Measurements from ENCODE around the gene MKKS.

The MKKS gene

GRCh38 chr20:10436053-10436699 lies 2.2 kb upstream of the MKKS start:
- peaks cover 2% of the 10 kb centered on the region; the same call in 1 of the 2 replicates for H4K20me1 ChIP-seq (ENCODE audit: insufficient read depth, low read length)
- H3K9ac ChIP-seq (ENCODE audit: low read depth, low read length), result peak overlapping the region; percentile 94
- peak overlapping the region; percentile 96 for H3K27ac ChIP-seq (ENCODE audit: low read length)
- no peak for TF ChIP-seq CTCF (IDR thresholded peaks at IDR 0.05; ENCODE audit: borderline replicate concordance, extremely low read depth, low read length, poor library complexity, severe bottlenecking)
- no peak for TF ChIP-seq EZH2 (IDR thresholded peaks at IDR 0.05; ENCODE audit: borderline replicate concordance, low read depth, low read length, severe bottlenecking)
- peaks cover 51% of the 10 kb centered on the region for H3K4me1 ChIP-seq (ENCODE audit: insufficient read depth, low read length)
- peak overlapping the region; percentile 32 to 87; a peak in 3 of 4 replicates for H3K4me3 ChIP-seq (ENCODE audit: low read depth in 1 of 2, low read length in 2 of 2)
- ATAC-seq (ENCODE audit: insufficient read depth, low read depth) (no peak), DNase-seq (no peak)
- H2AFZ ChIP-seq (ENCODE audit: low read depth, low read length), result no peak overlapping the region
- no peaks in the 10 kb centered on the region for H3K9me3 ChIP-seq (ENCODE audit: insufficient read depth, low read length, severe bottlenecking)
- H3K79me2 ChIP-seq (ENCODE audit: insufficient read depth, low read length), result peaks cover 79% of the 10 kb centered on the region
- H3K36me3 ChIP-seq (ENCODE audit: insufficient read depth, low read length), result peaks cover 7% of the 10 kb centered on the region
- peak overlapping the region; percentile 69 for H3K4me2 ChIP-seq (ENCODE audit: insufficient read depth, low read length)
- H3K27me3 ChIP-seq (ENCODE audit: insufficient read depth, low read length, poor library complexity), result no peaks in the 10 kb centered on the region

GRCh38 chr20:10434832-10435812 lies 1.1 kb upstream of the MKKS start, which contains the start of gene SLX4IP:
Gene SLX4IP, plus strand, starts transcription at chr20:10435305. Its CDS starts 22,900 bp downstream, at chr20:10458205.
- H4K20me1 ChIP-seq (ENCODE audit: insufficient read depth, low read length), result no peaks in the 10 kb centered on the region; the same call in none of the 2 replicates
- H3K4me1 ChIP-seq (ENCODE audit: insufficient read depth, low read length), result peaks cover 58% of the 10 kb centered on the region
- peaks cover 88% of the 10 kb centered on the region for H3K79me2 ChIP-seq (ENCODE audit: insufficient read depth, low read length)
- peak within 1 kb of the TSS; percentile 77 for H3K4me2 ChIP-seq (ENCODE audit: insufficient read depth, low read length)
- peak within 1 kb of the TSS; percentile 70 to 87 for H3K4me3 ChIP-seq (ENCODE audit: low read depth in 1 of 2, low read length in 2 of 2)
- peak; percentile 75 for ATAC-seq (ENCODE audit: insufficient read depth, low read depth)
- H3K9me3 ChIP-seq (ENCODE audit: insufficient read depth, low read length, severe bottlenecking), result no peaks in the 10 kb centered on the region
- peak within 1 kb of the TSS; percentile 96 for H3K27ac ChIP-seq (ENCODE audit: low read length)
- H2AFZ ChIP-seq (ENCODE audit: low read depth, low read length), result peak within 1 kb of the TSS; percentile 98
- H3K36me3 ChIP-seq (ENCODE audit: insufficient read depth, low read length), result peaks cover 7% of the 10 kb centered on the region
- peak within 1 kb of the TSS; percentile 94 for H3K9ac ChIP-seq (ENCODE audit: low read depth, low read length)
- H3K27me3 ChIP-seq (ENCODE audit: insufficient read depth, low read length, poor library complexity), result no peaks in the 10 kb centered on the region
- DNase-seq, result peak; percentile 96
- no peak for TF ChIP-seq EZH2 (IDR thresholded peaks at IDR 0.05; ENCODE audit: borderline replicate concordance, low read depth, low read length, severe bottlenecking)
- TF ChIP-seq CTCF (IDR thresholded peaks at IDR 0.05; ENCODE audit: borderline replicate concordance, extremely low read depth, low read length, poor library complexity, severe bottlenecking), result no peak

GRCh38 chr20:10434467-10434831 lies 427 bp upstream of the MKKS start:
- peaks cover 88% of the 10 kb centered on the region for H3K79me2 ChIP-seq (ENCODE audit: insufficient read depth, low read length)
- H2AFZ ChIP-seq (ENCODE audit: low read depth, low read length), result peak overlapping the region; percentile 98
- TF ChIP-seq CTCF (IDR thresholded peaks at IDR 0.05; ENCODE audit: borderline replicate concordance, extremely low read depth, low read length, poor library complexity, severe bottlenecking), result no peak
- TF ChIP-seq EZH2 (IDR thresholded peaks at IDR 0.05; ENCODE audit: borderline replicate concordance, low read depth, low read length, severe bottlenecking), result no peak
- H3K4me1 ChIP-seq (ENCODE audit: insufficient read depth, low read length), result peaks cover 58% of the 10 kb centered on the region
- H3K27me3 ChIP-seq (ENCODE audit: insufficient read depth, low read length, poor library complexity), result no peaks in the 10 kb centered on the region
- peaks cover 2% of the 10 kb centered on the region for H4K20me1 ChIP-seq (ENCODE audit: insufficient read depth, low read length)
- peak overlapping the region; percentile 70 to 87 for H3K4me3 ChIP-seq (ENCODE audit: low read depth in 1 of 2, low read length in 2 of 2)
- DNase-seq (peak; percentile 96), ATAC-seq (ENCODE audit: insufficient read depth, low read depth) (peak; percentile 64)
- H3K9me3 ChIP-seq (ENCODE audit: insufficient read depth, low read length, severe bottlenecking), result no peaks in the 10 kb centered on the region
- peaks cover 4% of the 10 kb centered on the region for H3K36me3 ChIP-seq (ENCODE audit: insufficient read depth, low read length)
- H3K4me2 ChIP-seq (ENCODE audit: insufficient read depth, low read length), result peak overlapping the region; percentile 77
- peak overlapping the region; percentile 96 for H3K27ac ChIP-seq (ENCODE audit: low read length)
- H3K9ac ChIP-seq (ENCODE audit: low read depth, low read length), result peak overlapping the region; percentile 94
